ENCODE measurements around the gene OR4E1.

OR4E1 gene

GRCh38 chr14:21626491-21627230 lies 47.0 kb downstream of the OR4E1 start:
- TF ChIP-seq ZNF274 (IDR thresholded peaks at IDR 0.05; ENCODE audit: low read depth, low read length): no peak
- no peak overlapping the region for H3K4me3 ChIP-seq (ENCODE audit: low read length)

Data from GM08714 (cell line).